SK-N-MC (cell line): ENCODE results near the gene CACNA1G.

ENCODE experiments used
- EZH2 ChIP-seq: fragments of 200-600 bp; sonication (generic); IDR thresholded peaks from one replicate; pipeline ENCODE4 v1.6.1; 2017; ENCODE audit warnings: antibody characterized with exemption
- POLR2AphosphoS5 ChIP-seq: IDR thresholded peaks from 2 replicates; pipeline ENCODE4 v1.6.1; 2012; ENCODE audit warnings: mild to moderate bottlenecking, low read depth, low read length, borderline replicate concordance

DNA sequence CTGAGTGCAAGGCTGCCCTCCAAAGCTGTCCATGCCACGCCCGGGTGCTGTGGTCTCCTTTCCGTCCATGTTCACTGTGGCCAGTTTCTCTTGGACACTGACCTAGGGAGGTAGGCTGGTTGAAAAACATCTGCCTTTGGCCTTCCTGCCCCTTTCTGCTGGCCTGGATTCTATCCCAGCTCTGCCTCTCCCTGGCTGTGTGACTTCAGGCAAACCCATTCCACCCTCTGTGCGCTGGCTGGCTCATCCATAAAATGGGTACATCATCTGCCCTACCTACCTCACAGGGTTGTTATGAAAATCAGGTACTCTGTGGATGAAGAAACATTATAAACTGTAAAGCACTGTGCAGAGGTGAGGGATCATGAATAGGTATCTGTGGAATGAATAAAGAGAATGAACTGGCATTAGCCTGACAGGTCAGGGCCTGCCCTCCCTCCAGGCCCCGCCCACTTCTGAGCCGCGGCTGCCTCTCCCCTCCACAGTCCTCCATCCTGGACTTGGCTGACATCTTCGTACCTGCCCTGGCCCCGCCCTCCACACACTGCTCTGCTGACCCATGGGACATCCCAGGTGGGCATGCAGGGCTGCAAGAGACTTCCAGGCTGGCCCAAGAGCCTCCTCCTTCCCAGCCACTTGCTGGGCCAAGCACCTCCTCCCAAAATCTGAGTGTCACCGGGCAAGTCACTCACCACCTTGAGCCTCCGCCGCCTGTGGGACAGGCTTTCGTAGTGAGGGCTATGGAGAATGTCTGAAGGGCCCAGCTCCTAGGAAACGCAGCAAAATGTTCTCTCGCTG, 20.6 kb upstream of the CACNA1G start:
- no peak for TF ChIP-seq EZH2
- no peak for TF ChIP-seq POLR2AphosphoS5
